GM23338 (cell line): ENCODE results near the gene FNDC3B. TPM values are rescaled to one million over a fixed set of nuclear protein-coding genes. Genes with fewer than 3 reads are reported as not detected.

Experiments
- ATAC-seq: fragments of 200-7000 bp; cut with Tn5 transposase; 3 replicates; pipeline ENCODE4 v1.9.1; 2020
- DNase-seq: peaks from one replicate; pipeline ENCODE4 v3.0.0-alpha.2; 2015; ENCODE audit warnings: low spot score
- H2AFZ ChIP-seq: fragments of 200-600 bp; sonication (generic); 2 replicates; pipeline ENCODE4 v1.8.0; 2016; ENCODE audit warnings: antibody characterized with exemption, mild to moderate bottlenecking, moderate library complexity
- H3F3A ChIP-seq: fragments of 200-600 bp; sonication (generic); replicated peaks from 2 replicates; pipeline ENCODE4 v1.8.0; 2017; ENCODE audit warnings: antibody characterized with exemption, mixed run types, low read depth
- H3K27ac ChIP-seq: fragments of 200-600 bp; sonication (generic); 2 replicates; pipeline ENCODE4 v1.6.1; 2016; ENCODE audit warnings: low read depth
- H3K27me3 ChIP-seq: fragments of 200-600 bp; sonication (generic); 2 replicates; pipeline ENCODE4 v1.8.0; 2016; ENCODE audit warnings: mild to moderate bottlenecking, mixed run types, moderate library complexity; ENCODE audit not compliant: insufficient read depth
- H3K36me3 ChIP-seq: fragments of 200-600 bp; sonication (generic); 2 replicates; pipeline ENCODE4 v1.8.0; 2016; ENCODE audit warnings: mild to moderate bottlenecking; ENCODE audit not compliant: insufficient read depth
- H3K4me1 ChIP-seq: fragments of 200-600 bp; sonication (generic); 2 replicates; pipeline ENCODE4 v1.8.0; 2016; ENCODE audit warnings: mild to moderate bottlenecking, moderate library complexity; ENCODE audit not compliant: insufficient read depth
- H3K4me2 ChIP-seq: fragments of 200-600 bp; sonication (generic); 2 replicates; pipeline ENCODE4 v1.7.1; 2017; ENCODE audit warnings: mixed run types
- H3K4me3 ChIP-seq: fragments of 200-600 bp; sonication (generic); 2 replicates; pipeline ENCODE4 v1.6.1; 2016; ENCODE audit warnings: mixed run types
- H3K79me2 ChIP-seq: fragments of 200-600 bp; sonication (generic); replicated peaks from 2 replicates; pipeline ENCODE4 v1.8.0; 2017; ENCODE audit warnings: mild to moderate bottlenecking; ENCODE audit not compliant: insufficient read depth
- H3K9me2 ChIP-seq: fragments of 200-600 bp; sonication (generic); 2 replicates; pipeline ENCODE4 v1.8.0; 2017; ENCODE audit not compliant: insufficient read depth
- H4K20me1 ChIP-seq: fragments of 200-600 bp; sonication (generic); replicated peaks from 2 replicates; pipeline ENCODE4 v1.8.0; 2017; ENCODE audit warnings: mild to moderate bottlenecking; ENCODE audit not compliant: insufficient read depth
- H3K27ac Mint-ChIP-seq: 2 replicates; pipeline ENCODE4 v1.8.0; 2020; ENCODE audit warnings: inconsistent platforms, mild to moderate bottlenecking, moderate library complexity, mixed read lengths
- H3K27me3 Mint-ChIP-seq: 3 replicates; pipeline ENCODE4 v1.8.0; 2022; ENCODE audit warnings: low read depth, mild to moderate bottlenecking, moderate library complexity, mixed read lengths, inconsistent platforms; ENCODE audit not compliant: insufficient read depth, poor library complexity
- H3K36me3 Mint-ChIP-seq: 3 replicates; pipeline ENCODE4 v1.8.0; 2021; ENCODE audit warnings: low read depth, mild to moderate bottlenecking, inconsistent platforms, moderate library complexity, mixed read lengths
- H3K4me1 Mint-ChIP-seq: 3 replicates; pipeline ENCODE4 v1.8.0; 2020; ENCODE audit warnings: mild to moderate bottlenecking, inconsistent platforms, mixed read lengths
- H3K4me3 Mint-ChIP-seq: 3 replicates; pipeline ENCODE4 v1.8.0; 2021; ENCODE audit warnings: moderate library complexity, mild to moderate bottlenecking, inconsistent platforms, mixed read lengths
- H3K9me3 Mint-ChIP-seq: 3 replicates; pipeline ENCODE4 v1.8.0; 2020; ENCODE audit warnings: moderate library complexity, mild to moderate bottlenecking, inconsistent platforms, mixed read lengths
- CREB1 ChIP-seq: fragments of 250-450 bp; sonication (Bioruptor Pico); IDR thresholded peaks from 2 replicates; pipeline ENCODE4 v1.5.0; 2020; ENCODE audit warnings: low read depth, mild to moderate bottlenecking, moderate library complexity
- CTCF ChIP-seq, 2 experiments: fragments of 200-600 bp in 1 of 2; sonication (generic) in 1 of 2; conservative IDR thresholded peaks; 2 replicates each; pipeline versions ENCODE4 v1.5.1 to v1.6.1; 2016 to 2017; ENCODE audit warnings: antibody characterized with exemption in 2 of 2, low read depth in 2 of 2, mild to moderate bottlenecking in 2 of 2, moderate library complexity in 1 of 2
- EZH2 ChIP-seq: fragments of 200-600 bp; sonication (generic); IDR thresholded peaks from one replicate; pipeline ENCODE4 v1.8.0; 2017; ENCODE audit warnings: antibody characterized with exemption, mild to moderate bottlenecking, low read depth; ENCODE audit not compliant: unreplicated experiment
- EZH2phosphoT487 ChIP-seq: fragments of 200-600 bp; sonication (generic); IDR thresholded peaks from one replicate; pipeline ENCODE4 v1.8.1; 2018; ENCODE audit warnings: antibody characterized with exemption; ENCODE audit not compliant: unreplicated experiment
- JUNB ChIP-seq: IDR thresholded peaks from one replicate; pipeline ENCODE4 v1.6.1; 2016; ENCODE audit warnings: antibody characterized with exemption; ENCODE audit not compliant: unreplicated experiment
- NANOG ChIP-seq: IDR thresholded peaks from 2 replicates; pipeline ENCODE4 v1.6.1; 2016; ENCODE audit warnings: antibody characterized with exemption, borderline replicate concordance
- POLR2AphosphoS5 ChIP-seq: IDR thresholded peaks from 2 replicates; pipeline ENCODE4 v1.6.1; 2016; ENCODE audit warnings: antibody characterized with exemption, low read depth
- STAT1 ChIP-seq: IDR thresholded peaks from one replicate; pipeline ENCODE4 v1.6.1; 2016; ENCODE audit warnings: antibody characterized with exemption; ENCODE audit not compliant: unreplicated experiment
- ZNF331 ChIP-seq: fragments of 250-450 bp; sonication (Bioruptor Pico); IDR thresholded peaks from 2 replicates; pipeline ENCODE4 v1.5.0; 2020; ENCODE audit warnings: low read depth, mild to moderate bottlenecking, moderate library complexity
- polyA plus RNA-seq: library from polyadenylated mRNA; unstranded; fragments of >200 nt; fragmentation: Nextera tagmentation; extraction: Ambion mirVana; gene quantifications from 2 replicates; pipeline ENCODE4 v1.2.1, GENCODE V29; 2016
- total RNA-seq: library from RNA; depleted of rRNA; stranded (reverse); fragments of >200 nt; shearing (Covaris generic); gene quantifications from 2 replicates; pipeline ENCODE4 v1.2.3, GENCODE V29; 2014
- TF ChIP-seq, protein P1 (sequence below): fragments of 250-450 bp; sonication (Bioruptor Pico); IDR thresholded peaks from 2 replicates; pipeline ENCODE4 v1.5.0; 2020; ENCODE audit warnings: mild to moderate bottlenecking, moderate library complexity
- TF ChIP-seq, protein P2 (sequence below): IDR thresholded peaks from 2 replicates; pipeline ENCODE4 v1.6.1; 2016; ENCODE audit warnings: antibody characterized with exemption
- TF ChIP-seq, protein P3 (sequence below): IDR thresholded peaks from one replicate; pipeline ENCODE4 v1.6.1; 2018; ENCODE audit warnings: antibody characterized with exemption; ENCODE audit not compliant: unreplicated experiment

The FNDC3B gene
- total and polyA plus RNA-seq, 2 experiments from 2014 or later, result 19.1 to 55.4 TPM

DNA sequence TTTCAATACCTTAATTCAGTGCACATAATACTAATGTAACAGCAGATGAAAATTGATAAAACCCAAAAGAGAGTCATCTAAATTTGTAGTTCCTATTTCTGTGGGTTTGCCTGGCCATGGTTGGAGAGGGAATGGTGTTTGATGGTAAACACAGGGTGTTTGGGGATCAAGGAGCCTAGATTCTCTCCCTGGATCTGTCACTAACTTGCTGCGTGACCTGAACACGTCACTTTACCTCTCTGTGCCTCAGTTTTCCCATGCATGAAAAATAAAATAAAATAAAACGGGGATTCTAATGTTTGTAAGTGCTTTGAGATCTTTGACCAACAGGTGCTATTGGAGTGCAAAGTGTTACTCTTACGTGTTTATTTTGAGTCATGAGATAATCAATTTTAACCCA lies 359.1 kb downstream of the FNDC3B start:
- H3K27ac Mint-ChIP-seq, result no peak overlapping the region
- H3K9me2 ChIP-seq, result no peaks in the 10 kb centered on the region
- peaks cover 5% of the 10 kb centered on the region; the same call in 1 of the 3 replicates for H3K9me3 Mint-ChIP-seq

More for the DNA sequence above, 359.1 kb downstream of the FNDC3B start:
- peaks cover 29% of the 10 kb centered on the region for H3K36me3 Mint-ChIP-seq
- no peak overlapping the region for H3K27ac ChIP-seq
- no peaks in the 10 kb centered on the region for H3K79me2 ChIP-seq
- TF ChIP-seq STAT1 (no peak), JUNB (no peak), CTCF (conservative IDR thresholded peaks at IDR 0.05; ENCODE audit: low read depth in 2 of 2) (no peak), NANOG (no peak), EZH2phosphoT487 (no peak), CREB1 (CRISPR knock-in tag) (no peak), ZNF331 (CRISPR knock-in tag) (no peak), POLR2AphosphoS5 (no peak), EZH2 (no peak)
- TF ChIP-seq, protein P1, sequence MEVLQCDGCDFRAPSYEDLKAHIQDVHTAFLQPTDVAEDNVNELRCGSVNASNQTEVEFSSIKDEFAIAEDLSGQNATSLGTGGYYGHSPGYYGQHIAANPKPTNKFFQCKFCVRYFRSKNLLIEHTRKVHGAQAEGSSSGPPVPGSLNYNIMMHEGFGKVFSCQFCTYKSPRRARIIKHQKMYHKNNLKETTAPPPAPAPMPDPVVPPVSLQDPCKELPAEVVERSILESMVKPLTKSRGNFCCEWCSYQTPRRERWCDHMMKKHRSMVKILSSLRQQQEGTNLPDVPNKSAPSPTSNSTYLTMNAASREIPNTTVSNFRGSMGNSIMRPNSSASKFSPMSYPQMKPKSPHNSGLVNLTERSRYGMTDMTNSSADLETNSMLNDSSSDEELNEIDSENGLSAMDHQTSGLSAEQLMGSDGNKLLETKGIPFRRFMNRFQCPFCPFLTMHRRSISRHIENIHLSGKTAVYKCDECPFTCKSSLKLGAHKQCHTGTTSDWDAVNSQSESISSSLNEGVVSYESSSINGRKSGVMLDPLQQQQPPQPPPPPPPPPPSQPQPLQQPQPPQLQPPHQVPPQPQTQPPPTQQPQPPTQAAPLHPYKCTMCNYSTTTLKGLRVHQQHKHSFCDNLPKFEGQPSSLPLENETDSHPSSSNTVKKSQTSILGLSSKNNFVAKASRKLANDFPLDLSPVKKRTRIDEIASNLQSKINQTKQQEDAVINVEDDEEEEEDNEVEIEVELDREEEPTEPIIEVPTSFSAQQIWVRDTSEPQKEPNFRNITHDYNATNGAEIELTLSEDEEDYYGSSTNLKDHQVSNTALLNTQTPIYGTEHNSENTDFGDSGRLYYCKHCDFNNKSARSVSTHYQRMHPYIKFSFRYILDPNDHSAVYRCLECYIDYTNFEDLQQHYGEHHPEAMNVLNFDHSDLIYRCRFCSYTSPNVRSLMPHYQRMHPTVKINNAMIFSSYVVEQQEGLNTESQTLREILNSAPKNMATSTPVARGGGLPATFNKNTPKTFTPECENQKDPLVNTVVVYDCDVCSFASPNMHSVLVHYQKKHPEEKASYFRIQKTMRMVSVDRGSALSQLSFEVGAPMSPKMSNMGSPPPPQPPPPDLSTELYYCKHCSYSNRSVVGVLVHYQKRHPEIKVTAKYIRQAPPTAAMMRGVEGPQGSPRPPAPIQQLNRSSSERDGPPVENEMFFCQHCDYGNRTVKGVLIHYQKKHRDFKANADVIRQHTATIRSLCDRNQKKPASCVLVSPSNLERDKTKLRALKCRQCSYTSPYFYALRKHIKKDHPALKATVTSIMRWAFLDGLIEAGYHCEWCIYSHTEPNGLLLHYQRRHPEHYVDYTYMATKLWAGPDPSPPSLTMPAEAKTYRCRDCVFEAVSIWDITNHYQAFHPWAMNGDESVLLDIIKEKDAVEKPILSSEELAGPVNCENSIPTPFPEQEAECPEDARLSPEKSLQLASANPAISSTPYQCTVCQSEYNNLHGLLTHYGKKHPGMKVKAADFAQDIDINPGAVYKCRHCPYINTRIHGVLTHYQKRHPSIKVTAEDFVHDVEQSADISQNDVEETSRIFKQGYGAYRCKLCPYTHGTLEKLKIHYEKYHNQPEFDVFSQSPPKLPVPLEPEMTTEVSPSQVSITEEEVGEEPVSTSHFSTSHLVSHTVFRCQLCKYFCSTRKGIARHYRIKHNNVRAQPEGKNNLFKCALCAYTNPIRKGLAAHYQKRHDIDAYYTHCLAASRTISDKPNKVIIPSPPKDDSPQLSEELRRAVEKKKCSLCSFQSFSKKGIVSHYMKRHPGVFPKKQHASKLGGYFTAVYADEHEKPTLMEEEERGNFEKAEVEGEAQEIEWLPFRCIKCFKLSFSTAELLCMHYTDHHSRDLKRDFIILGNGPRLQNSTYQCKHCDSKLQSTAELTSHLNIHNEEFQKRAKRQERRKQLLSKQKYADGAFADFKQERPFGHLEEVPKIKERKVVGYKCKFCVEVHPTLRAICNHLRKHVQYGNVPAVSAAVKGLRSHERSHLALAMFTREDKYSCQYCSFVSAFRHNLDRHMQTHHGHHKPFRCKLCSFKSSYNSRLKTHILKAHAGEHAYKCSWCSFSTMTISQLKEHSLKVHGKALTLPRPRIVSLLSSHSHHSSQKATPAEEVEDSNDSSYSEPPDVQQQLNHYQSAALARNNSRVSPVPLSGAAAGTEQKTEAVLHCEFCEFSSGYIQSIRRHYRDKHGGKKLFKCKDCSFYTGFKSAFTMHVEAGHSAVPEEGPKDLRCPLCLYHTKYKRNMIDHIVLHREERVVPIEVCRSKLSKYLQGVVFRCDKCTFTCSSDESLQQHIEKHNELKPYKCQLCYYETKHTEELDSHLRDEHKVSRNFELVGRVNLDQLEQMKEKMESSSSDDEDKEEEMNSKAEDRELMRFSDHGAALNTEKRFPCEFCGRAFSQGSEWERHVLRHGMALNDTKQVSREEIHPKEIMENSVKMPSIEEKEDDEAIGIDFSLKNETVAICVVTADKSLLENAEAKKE (CRISPR knock-in tag), result no peak
- TF ChIP-seq, protein P2, sequence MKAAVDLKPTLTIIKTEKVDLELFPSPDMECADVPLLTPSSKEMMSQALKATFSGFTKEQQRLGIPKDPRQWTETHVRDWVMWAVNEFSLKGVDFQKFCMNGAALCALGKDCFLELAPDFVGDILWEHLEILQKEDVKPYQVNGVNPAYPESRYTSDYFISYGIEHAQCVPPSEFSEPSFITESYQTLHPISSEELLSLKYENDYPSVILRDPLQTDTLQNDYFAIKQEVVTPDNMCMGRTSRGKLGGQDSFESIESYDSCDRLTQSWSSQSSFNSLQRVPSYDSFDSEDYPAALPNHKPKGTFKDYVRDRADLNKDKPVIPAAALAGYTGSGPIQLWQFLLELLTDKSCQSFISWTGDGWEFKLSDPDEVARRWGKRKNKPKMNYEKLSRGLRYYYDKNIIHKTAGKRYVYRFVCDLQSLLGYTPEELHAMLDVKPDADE, result no peak
- TF ChIP-seq, protein P3, sequence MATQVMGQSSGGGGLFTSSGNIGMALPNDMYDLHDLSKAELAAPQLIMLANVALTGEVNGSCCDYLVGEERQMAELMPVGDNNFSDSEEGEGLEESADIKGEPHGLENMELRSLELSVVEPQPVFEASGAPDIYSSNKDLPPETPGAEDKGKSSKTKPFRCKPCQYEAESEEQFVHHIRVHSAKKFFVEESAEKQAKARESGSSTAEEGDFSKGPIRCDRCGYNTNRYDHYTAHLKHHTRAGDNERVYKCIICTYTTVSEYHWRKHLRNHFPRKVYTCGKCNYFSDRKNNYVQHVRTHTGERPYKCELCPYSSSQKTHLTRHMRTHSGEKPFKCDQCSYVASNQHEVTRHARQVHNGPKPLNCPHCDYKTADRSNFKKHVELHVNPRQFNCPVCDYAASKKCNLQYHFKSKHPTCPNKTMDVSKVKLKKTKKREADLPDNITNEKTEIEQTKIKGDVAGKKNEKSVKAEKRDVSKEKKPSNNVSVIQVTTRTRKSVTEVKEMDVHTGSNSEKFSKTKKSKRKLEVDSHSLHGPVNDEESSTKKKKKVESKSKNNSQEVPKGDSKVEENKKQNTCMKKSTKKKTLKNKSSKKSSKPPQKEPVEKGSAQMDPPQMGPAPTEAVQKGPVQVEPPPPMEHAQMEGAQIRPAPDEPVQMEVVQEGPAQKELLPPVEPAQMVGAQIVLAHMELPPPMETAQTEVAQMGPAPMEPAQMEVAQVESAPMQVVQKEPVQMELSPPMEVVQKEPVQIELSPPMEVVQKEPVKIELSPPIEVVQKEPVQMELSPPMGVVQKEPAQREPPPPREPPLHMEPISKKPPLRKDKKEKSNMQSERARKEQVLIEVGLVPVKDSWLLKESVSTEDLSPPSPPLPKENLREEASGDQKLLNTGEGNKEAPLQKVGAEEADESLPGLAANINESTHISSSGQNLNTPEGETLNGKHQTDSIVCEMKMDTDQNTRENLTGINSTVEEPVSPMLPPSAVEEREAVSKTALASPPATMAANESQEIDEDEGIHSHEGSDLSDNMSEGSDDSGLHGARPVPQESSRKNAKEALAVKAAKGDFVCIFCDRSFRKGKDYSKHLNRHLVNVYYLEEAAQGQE, result no peak
- H3K4me3 ChIP-seq, result no peak overlapping the region
- no peaks in the 10 kb centered on the region for H3K4me1 ChIP-seq
- no peak overlapping the region for H3K4me2 ChIP-seq
- peaks cover 5% of the 10 kb centered on the region for H3K27me3 Mint-ChIP-seq
- no peaks in the 10 kb centered on the region for H3K4me1 Mint-ChIP-seq
- no peaks in the 10 kb centered on the region for H3K27me3 ChIP-seq
- H3K36me3 ChIP-seq, result no peaks in the 10 kb centered on the region
- H4K20me1 ChIP-seq, result no peaks in the 10 kb centered on the region
- no peak for ATAC-seq
- no peaks in the 10 kb centered on the region for H3F3A ChIP-seq
- H3K4me3 Mint-ChIP-seq, result no peak overlapping the region
- no peak overlapping the region for H2AFZ ChIP-seq
- no peak for DNase-seq
